Measurements from ENCODE around the gene MRPL2.

MRPL2 gene

DNA sequence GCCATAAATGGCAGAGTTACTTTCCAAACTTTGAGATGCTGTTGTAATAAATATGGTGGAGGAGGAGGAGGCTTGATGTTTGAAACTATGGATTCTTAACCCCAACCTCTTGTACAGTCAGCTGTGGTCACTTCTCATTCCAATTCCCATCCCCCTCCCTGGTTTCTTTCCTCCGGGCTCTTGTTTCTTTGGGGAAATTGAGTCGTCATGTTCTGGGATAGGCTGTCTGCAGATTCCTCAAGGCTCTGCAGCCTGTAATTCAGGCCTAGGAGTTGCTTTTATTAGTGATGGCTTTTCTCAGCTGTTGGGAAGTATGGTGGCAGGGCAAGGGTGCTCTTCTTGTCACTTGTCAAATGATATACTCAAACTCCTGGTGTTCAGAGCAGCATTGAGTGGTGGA, 19.5 kb upstream of the MRPL2 start:
- Histone ChIP-seq H3K4me2 (ENCODE audit: low read length) (no peak overlapping the region), H4K8ac (ENCODE audit: low read depth, low read length) (no peak overlapping the region), H3K9ac (ENCODE audit: low read length) (peak overlapping the region; percentile 99), H3K4me1 (ENCODE audit: control insufficient read depth, low read depth, low read length) (peaks cover 17% of the 10 kb centered on the region), H3K36me3 (ENCODE audit: control insufficient read depth, insufficient read depth, low read length) (no peaks in the 10 kb centered on the region), H3K79me2 (ENCODE audit: control insufficient read depth, insufficient read depth, low read length) (peaks cover 66% of the 10 kb centered on the region), H3K4ac (ENCODE audit: low read depth, low read length) (no peak overlapping the region), H2AK5ac (ENCODE audit: low read length) (no peak overlapping the region), H3K27ac (ENCODE audit: low read depth, low read length) (no peak overlapping the region), H2BK5ac (ENCODE audit: low read length) (no peak overlapping the region), H3K27me3 (ENCODE audit: insufficient read depth, low read length, poor library complexity) (no peaks in the 10 kb centered on the region), H3K56ac (ENCODE audit: low read length) (no peak overlapping the region), H4K5ac (ENCODE audit: low read length) (no peak overlapping the region), H2BK120ac (ENCODE audit: low read depth, low read length) (no peak overlapping the region), H3K23ac (ENCODE audit: low read length) (no peak overlapping the region), H3K4me3 (ENCODE audit: low read length) (no peak overlapping the region), H2BK15ac (replicated peaks; ENCODE audit: low read depth) (no peak overlapping the region), H3K79me1 (ENCODE audit: low read length) (peaks cover 14% of the 10 kb centered on the region), H3K18ac (ENCODE audit: low read length) (no peak overlapping the region)
- WGBS (ENCODE audit: extremely low coverage, insufficient coverage, low lambda C conversion rate), result no CpG with 5 or more reads among the region's 2 CpGs
- no peak for DNase-seq

DNA sequence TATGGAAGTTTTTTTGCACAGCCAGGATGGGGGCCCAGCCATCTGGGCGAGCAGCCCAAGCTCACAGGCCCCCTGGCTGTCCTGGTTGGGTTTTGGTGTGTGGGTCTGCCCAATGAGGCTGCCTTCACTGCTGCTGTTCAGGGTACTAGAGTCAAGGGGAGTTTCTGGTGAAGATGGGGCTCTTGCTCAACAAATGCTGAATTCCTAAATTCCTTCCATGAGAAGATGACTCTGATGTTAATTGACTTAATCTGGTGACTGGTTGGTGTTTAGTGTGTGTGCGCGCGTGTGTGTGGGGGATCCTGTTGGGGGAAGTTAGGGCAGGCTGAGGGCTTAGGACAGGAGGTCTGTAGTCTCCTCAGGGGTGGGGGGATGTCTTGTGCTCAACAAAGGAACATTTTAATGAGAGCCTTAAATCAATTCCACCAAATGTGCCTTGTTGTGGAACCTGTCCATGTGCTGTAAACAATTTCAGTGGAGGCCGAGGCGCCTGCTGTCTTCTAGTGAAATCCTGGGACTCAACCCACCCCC, 18.8 kb upstream of the MRPL2 start:
- H3K9ac ChIP-seq (ENCODE audit: low read length), result peak overlapping the region; percentile 99
- H2AK5ac ChIP-seq (ENCODE audit: low read length), result peak overlapping the region; percentile 37
- peaks cover 17% of the 10 kb centered on the region for H3K4me1 ChIP-seq (ENCODE audit: control insufficient read depth, low read depth, low read length)
- peaks cover 59% of the 10 kb centered on the region for H3K79me2 ChIP-seq (ENCODE audit: control insufficient read depth, insufficient read depth, low read length)
- no peaks in the 10 kb centered on the region for H3K27me3 ChIP-seq (ENCODE audit: insufficient read depth, low read length, poor library complexity)
- peak overlapping the region; percentile 77 for H2BK5ac ChIP-seq (ENCODE audit: low read length)
- H3K4me2 ChIP-seq (ENCODE audit: low read length), result peak overlapping the region; percentile 54
- peak; percentile 73 for DNase-seq
- peak overlapping the region; percentile 68 for H3K18ac ChIP-seq (ENCODE audit: low read length)
- H3K4ac ChIP-seq (ENCODE audit: low read depth, low read length), result peak overlapping the region; percentile 24
- H2BK15ac ChIP-seq (replicated peaks; ENCODE audit: low read depth), result no peak overlapping the region
- no peaks in the 10 kb centered on the region for H3K36me3 ChIP-seq (ENCODE audit: control insufficient read depth, insufficient read depth, low read length)
- WGBS (ENCODE audit: extremely low coverage, insufficient coverage, low lambda C conversion rate), result no CpG with 5 or more reads among the region's 6 CpGs
- H4K8ac ChIP-seq (ENCODE audit: low read depth, low read length), result no peak overlapping the region
- no peak overlapping the region for H2BK120ac ChIP-seq (ENCODE audit: low read depth, low read length)
- no peak overlapping the region for H4K5ac ChIP-seq (ENCODE audit: low read length)
- peak overlapping the region; percentile 97 for H3K56ac ChIP-seq (ENCODE audit: low read length)
- no peak overlapping the region for H3K23ac ChIP-seq (ENCODE audit: low read length)
- peaks cover 13% of the 10 kb centered on the region for H3K79me1 ChIP-seq (ENCODE audit: low read length)
- peak overlapping the region; percentile 87 for H3K27ac ChIP-seq (ENCODE audit: low read depth, low read length)
- H3K4me3 ChIP-seq (ENCODE audit: low read length), result peak overlapping the region; percentile 92

DNA sequence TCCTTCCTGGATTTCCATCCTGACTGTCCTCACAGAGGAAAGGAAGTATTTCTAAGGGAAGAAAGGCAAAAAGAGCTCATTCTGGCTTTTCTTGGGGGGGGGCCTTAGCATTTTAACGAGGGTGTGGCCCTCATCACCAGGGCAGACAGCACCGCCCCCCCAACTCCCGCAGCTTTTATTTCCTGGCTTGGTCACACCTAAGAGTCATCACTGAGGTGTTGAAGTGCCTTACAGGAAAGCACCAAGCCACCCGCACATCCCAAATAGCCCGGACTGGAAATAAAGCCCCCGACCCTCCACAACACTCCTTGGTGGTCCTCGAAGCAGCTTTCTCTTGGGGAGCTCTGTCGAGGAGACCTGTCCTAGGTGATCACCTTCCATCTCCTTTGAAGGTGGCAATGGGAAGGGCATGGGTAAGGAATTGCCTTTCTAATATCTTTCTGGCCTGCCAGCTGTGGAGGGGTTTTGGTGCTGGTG, 18.1 kb upstream of the MRPL2 start:
- H2BK5ac ChIP-seq (ENCODE audit: low read length), result peak overlapping the region; percentile 77
- H3K36me3 ChIP-seq (ENCODE audit: control insufficient read depth, insufficient read depth, low read length), result no peaks in the 10 kb centered on the region
- H3K56ac ChIP-seq (ENCODE audit: low read length), result peak overlapping the region; percentile 97
- DNase-seq, result peak; percentile 89
- H3K23ac ChIP-seq (ENCODE audit: low read length), result no peak overlapping the region
- H3K9ac ChIP-seq (ENCODE audit: low read length), result peak overlapping the region; percentile 99
- no peak overlapping the region for H2BK15ac ChIP-seq (replicated peaks; ENCODE audit: low read depth)
- no peaks in the 10 kb centered on the region for H3K27me3 ChIP-seq (ENCODE audit: insufficient read depth, low read length, poor library complexity)
- H3K4ac ChIP-seq (ENCODE audit: low read depth, low read length), result no peak overlapping the region
- H3K4me2 ChIP-seq (ENCODE audit: low read length), result peak overlapping the region; percentile 54
- no CpG with 5 or more reads among the region's 8 CpGs for WGBS (ENCODE audit: extremely low coverage, insufficient coverage, low lambda C conversion rate)
- H3K27ac ChIP-seq (ENCODE audit: low read depth, low read length), result peak overlapping the region; percentile 91
- peak overlapping the region; percentile 12 for H4K5ac ChIP-seq (ENCODE audit: low read length)
- peaks cover 17% of the 10 kb centered on the region for H3K4me1 ChIP-seq (ENCODE audit: control insufficient read depth, low read depth, low read length)
- H3K18ac ChIP-seq (ENCODE audit: low read length), result peak overlapping the region; percentile 68
- H2AK5ac ChIP-seq (ENCODE audit: low read length), result peak overlapping the region; percentile 2
- H3K4me3 ChIP-seq (ENCODE audit: low read length), result peak overlapping the region; percentile 92
- H3K79me2 ChIP-seq (ENCODE audit: control insufficient read depth, insufficient read depth, low read length), result peaks cover 53% of the 10 kb centered on the region
- no peak overlapping the region for H2BK120ac ChIP-seq (ENCODE audit: low read depth, low read length)
- no peak overlapping the region for H4K8ac ChIP-seq (ENCODE audit: low read depth, low read length)
- H3K79me1 ChIP-seq (ENCODE audit: low read length), result peaks cover 8% of the 10 kb centered on the region

DNA sequence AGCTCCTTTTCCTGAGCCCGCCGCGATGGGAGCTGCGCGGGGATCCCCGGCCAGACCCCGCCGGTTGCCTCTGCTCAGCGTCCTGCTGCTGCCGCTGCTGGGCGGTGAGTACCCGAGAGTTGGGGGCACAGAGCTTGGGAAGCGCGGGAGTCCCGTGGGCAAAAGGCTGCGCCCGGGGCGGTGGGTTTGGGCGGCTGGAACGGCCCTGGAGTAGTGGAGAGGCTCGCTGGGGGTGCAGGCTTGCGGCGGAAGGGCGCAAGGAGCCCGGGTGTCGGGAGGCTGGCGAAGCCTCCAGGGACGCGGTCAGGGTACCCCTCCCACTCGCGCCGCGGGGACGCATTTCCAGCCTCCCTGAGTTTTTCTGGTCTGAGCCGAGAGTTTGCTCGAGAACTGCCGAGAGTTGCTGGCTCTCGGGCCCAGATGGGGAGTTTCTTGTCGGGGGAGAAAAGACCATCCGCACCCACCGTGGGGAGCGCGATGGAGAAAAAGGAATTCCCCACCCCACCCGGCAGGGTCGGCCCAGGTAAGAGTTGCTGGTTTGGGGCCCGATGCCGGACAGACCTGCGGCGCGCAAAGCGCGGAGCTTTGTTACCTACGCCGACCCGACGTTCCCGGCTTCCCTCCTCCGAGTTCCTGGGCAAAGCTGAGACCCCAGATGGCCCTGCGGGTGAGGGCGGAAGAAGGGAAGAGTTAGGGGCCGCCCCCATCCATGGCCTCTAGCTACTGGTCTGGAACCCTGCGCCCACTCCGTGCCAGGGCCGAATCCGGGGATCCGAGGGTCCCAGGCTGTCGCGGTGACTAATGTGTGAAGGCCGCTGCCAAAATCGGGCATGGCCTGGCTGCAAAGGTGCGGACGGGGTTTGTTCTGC, 17.5 kb upstream of the MRPL2 start:
- H3K79me2 ChIP-seq (ENCODE audit: control insufficient read depth, insufficient read depth, low read length), result peaks cover 48% of the 10 kb centered on the region
- peak overlapping the region; percentile 85 for H3K23ac ChIP-seq (ENCODE audit: low read length)
- H3K36me3 ChIP-seq (ENCODE audit: control insufficient read depth, insufficient read depth, low read length), result no peaks in the 10 kb centered on the region
- peak overlapping the region; percentile 9 for H2BK120ac ChIP-seq (ENCODE audit: low read depth, low read length)
- H3K18ac ChIP-seq (ENCODE audit: low read length), result peak overlapping the region; percentile 46
- peak overlapping the region; percentile 54 for H3K4me2 ChIP-seq (ENCODE audit: low read length)
- no CpG with 5 or more reads among the region's 72 CpGs for WGBS (ENCODE audit: extremely low coverage, insufficient coverage, low lambda C conversion rate)
- peak overlapping the region; percentile 97 for H3K56ac ChIP-seq (ENCODE audit: low read length)
- H2AK5ac ChIP-seq (ENCODE audit: low read length), result no peak overlapping the region
- H3K79me1 ChIP-seq (ENCODE audit: low read length), result peaks cover 8% of the 10 kb centered on the region
- H3K9ac ChIP-seq (ENCODE audit: low read length), result peak overlapping the region; percentile 99
- peak overlapping the region; percentile 46 for H3K4ac ChIP-seq (ENCODE audit: low read depth, low read length)
- no peak overlapping the region for H4K5ac ChIP-seq (ENCODE audit: low read length)
- H3K27me3 ChIP-seq (ENCODE audit: insufficient read depth, low read length, poor library complexity), result no peaks in the 10 kb centered on the region
- peak overlapping the region; percentile 92 for H3K4me3 ChIP-seq (ENCODE audit: low read length)
- no peak for DNase-seq
- H3K4me1 ChIP-seq (ENCODE audit: control insufficient read depth, low read depth, low read length), result peaks cover 17% of the 10 kb centered on the region
- H2BK5ac ChIP-seq (ENCODE audit: low read length), result peak overlapping the region; percentile 35
- peak overlapping the region; percentile 91 for H3K27ac ChIP-seq (ENCODE audit: low read depth, low read length)
- H4K8ac ChIP-seq (ENCODE audit: low read depth, low read length), result no peak overlapping the region
- H2BK15ac ChIP-seq (replicated peaks; ENCODE audit: low read depth), result no peak overlapping the region

DNA sequence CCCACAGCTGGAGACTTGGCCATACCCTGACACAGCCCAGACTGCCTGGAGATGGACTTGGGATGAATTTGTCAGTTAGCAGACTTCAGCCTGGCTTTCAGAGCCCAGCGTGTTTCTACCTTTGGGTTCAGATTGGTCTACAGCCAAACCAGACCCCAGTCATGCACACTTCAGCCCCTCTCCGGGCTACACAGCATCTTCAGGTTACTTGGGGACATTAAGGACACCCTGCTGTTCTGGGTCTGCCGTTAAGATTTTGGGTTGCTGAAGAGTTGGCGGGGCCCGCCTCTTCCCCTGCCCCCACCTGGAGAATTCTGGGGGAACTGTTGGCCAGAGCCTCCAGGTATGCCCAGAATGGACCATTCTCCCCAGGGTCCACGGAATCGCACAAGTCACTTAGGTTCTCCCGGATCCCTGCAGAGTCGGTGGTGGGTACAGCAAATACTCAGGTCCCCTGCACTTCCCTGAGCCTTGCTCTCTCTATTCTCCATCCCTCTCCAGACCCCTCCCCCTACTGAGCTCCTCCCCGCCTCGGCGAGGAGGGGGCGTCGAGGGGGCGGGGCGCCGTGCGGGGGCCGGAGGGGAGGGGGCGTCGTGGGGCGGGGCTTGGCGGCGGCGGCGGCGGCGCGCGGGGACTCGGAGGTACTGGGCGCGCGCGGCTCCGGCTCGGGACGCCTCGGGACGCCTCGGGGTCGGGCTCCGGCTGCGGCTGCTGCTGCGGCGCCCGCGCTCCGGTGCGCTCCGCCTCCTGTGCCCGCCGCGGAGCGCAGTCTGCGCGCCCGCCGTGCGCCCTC, 16.6 kb upstream of the MRPL2 start, which contains the start of gene PTK7:
TSS of gene PTK7 (plus strand) at position 645 of the 794 bp plus-strand sequence. CDS start 175 bp downstream, outside the sequence.
- peak within 1 kb of the TSS; percentile 35 for H2BK5ac ChIP-seq (ENCODE audit: low read length)
- H3K4me3 ChIP-seq (ENCODE audit: low read length), result peak within 1 kb of the TSS; percentile 92
- H2BK120ac ChIP-seq (ENCODE audit: low read depth, low read length), result peak within 1 kb of the TSS; percentile 9
- H2BK15ac ChIP-seq (replicated peaks; ENCODE audit: low read depth), result no peak within 1 kb of the TSS
- peak within 1 kb of the TSS; percentile 83 for H3K4me2 ChIP-seq (ENCODE audit: low read length)
- peak within 1 kb of the TSS; percentile 73 for H2AK5ac ChIP-seq (ENCODE audit: low read length)
- no CpG with 5 or more reads among the region's 60 CpGs for WGBS (ENCODE audit: extremely low coverage, insufficient coverage, low lambda C conversion rate)
- H3K18ac ChIP-seq (ENCODE audit: low read length), result peak within 1 kb of the TSS; percentile 46
- peak within 1 kb of the TSS; percentile 97 for H3K56ac ChIP-seq (ENCODE audit: low read length)
- DNase-seq, result peak; percentile 96
- peaks cover 41% of the 10 kb centered on the region for H3K79me2 ChIP-seq (ENCODE audit: control insufficient read depth, insufficient read depth, low read length)
- peak within 1 kb of the TSS; percentile 99 for H3K9ac ChIP-seq (ENCODE audit: low read length)
- H3K23ac ChIP-seq (ENCODE audit: low read length), result peak within 1 kb of the TSS; percentile 85
- H4K5ac ChIP-seq (ENCODE audit: low read length), result no peak within 1 kb of the TSS
- H3K79me1 ChIP-seq (ENCODE audit: low read length), result peaks cover 5% of the 10 kb centered on the region
- no peaks in the 10 kb centered on the region for H3K36me3 ChIP-seq (ENCODE audit: control insufficient read depth, insufficient read depth, low read length)
- peak within 1 kb of the TSS; percentile 91 for H3K27ac ChIP-seq (ENCODE audit: low read depth, low read length)
- peak within 1 kb of the TSS; percentile 46 for H3K4ac ChIP-seq (ENCODE audit: low read depth, low read length)
- H3K4me1 ChIP-seq (ENCODE audit: control insufficient read depth, low read depth, low read length), result peaks cover 17% of the 10 kb centered on the region
- H3K27me3 ChIP-seq (ENCODE audit: insufficient read depth, low read length, poor library complexity), result no peaks in the 10 kb centered on the region
- no peak within 1 kb of the TSS for H4K8ac ChIP-seq (ENCODE audit: low read depth, low read length)
